Measurements from ENCODE around the gene TRIM7. TPM values are rescaled to one million over a fixed set of nuclear protein-coding genes. Genes with fewer than 3 reads are reported as not detected.

TRIM7 gene
- total RNA-seq, 2 donors from 2014 or later = not detected

- H3K27ac Mint-ChIP-seq = no peak overlapping the region
- H3K27ac ChIP-seq (ENCODE audit: low read depth, low read length) = peak overlapping the region; percentile 92
- TF ChIP-seq CTCF (conservative IDR thresholded peaks at IDR 0.05) = no peak
- no peak for DNase-seq
- peaks cover 2% of the 10 kb centered on the region for H3K4me1 ChIP-seq (ENCODE audit: control insufficient read depth, insufficient read depth, low read length)
- H3K4me3 ChIP-seq (ENCODE audit: low read length) = peak overlapping the region; percentile 93
- H3K4me1 Mint-ChIP-seq = peaks cover 6% of the 10 kb centered on the region
- peaks cover 7% of the 10 kb centered on the region for H3K27me3 Mint-ChIP-seq (ENCODE audit: insufficient read depth)
- no peaks in the 10 kb centered on the region for H3K27me3 ChIP-seq (ENCODE audit: control insufficient read depth, insufficient read depth, low read length, poor library complexity, severe bottlenecking)
- peak overlapping the region; percentile 92 for H3K4me3 Mint-ChIP-seq
- no peaks in the 10 kb centered on the region for H3K9me3 ChIP-seq (ENCODE audit: control insufficient read depth, low read length)
- peak overlapping the region; percentile 50 for H3K9ac ChIP-seq (ENCODE audit: extremely low read depth, low read length, poor library complexity, severe bottlenecking)
- H3K9me3 Mint-ChIP-seq = no peaks in the 10 kb centered on the region
- 90 to 91% methylated on average over 22 of the region's 22 CpGs for WGBS, 2 experiments (ENCODE audit: insufficient coverage in 1 of 2, insufficient read length in 1 of 2)
- peaks cover 16% of the 10 kb centered on the region for H3K36me3 Mint-ChIP-seq (ENCODE audit: low read depth)
- peaks cover 25% of the 10 kb centered on the region for H3K36me3 ChIP-seq (ENCODE audit: control insufficient read depth, insufficient read depth, low read length)
Observed at GRCh38 chr5:181224390-181225229, 19.6 kb upstream of the TRIM7 start.

DNA sequence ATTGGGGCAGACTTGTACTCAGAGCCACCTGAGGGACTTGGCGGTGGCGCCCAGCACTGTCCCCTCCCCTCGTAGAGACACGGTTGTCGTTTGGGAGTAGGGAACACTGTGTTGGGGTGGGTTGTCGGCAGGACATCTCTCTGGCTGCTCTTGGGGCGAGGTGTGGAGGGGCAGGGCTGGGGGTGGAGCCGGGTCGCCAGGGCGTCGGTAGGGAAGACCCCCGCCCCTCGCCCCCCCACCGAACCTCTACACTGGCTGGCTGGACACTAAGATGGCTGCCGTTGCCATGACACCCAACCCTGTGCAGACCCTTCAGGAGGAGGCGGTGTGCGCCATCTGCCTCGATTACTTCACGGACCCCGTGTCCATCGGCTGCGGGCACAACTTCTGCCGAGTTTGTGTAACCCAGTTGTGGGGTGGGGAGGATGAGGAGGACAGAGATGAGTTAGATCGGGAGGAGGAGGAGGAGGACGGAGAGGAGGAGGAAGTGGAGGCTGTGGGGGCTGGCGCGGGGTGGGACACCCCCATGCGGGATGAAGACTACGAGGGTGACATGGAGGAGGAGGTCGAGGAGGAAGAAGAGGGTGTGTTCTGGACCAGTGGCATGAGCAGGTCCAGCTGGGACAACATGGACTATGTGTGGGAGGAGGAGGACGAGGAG lies 18.9 kb upstream of the TRIM7 start:
- Mint-ChIP-seq H3K27ac (peak overlapping the region; percentile 97), H3K4me3 (peak overlapping the region; percentile 92), H3K4me1 (peaks cover 6% of the 10 kb centered on the region), H3K36me3 (ENCODE audit: low read depth) (peaks cover 9% of the 10 kb centered on the region), H3K9me3 (no peaks in the 10 kb centered on the region), H3K27me3 (ENCODE audit: insufficient read depth) (peaks cover 8% of the 10 kb centered on the region)
- H3K4me3 ChIP-seq (ENCODE audit: low read length) = peak overlapping the region; percentile 93
- H3K27ac ChIP-seq (ENCODE audit: low read depth, low read length) = peak overlapping the region; percentile 92
- TF ChIP-seq CTCF (conservative IDR thresholded peaks at IDR 0.05) = no peak
- H3K27me3 ChIP-seq (ENCODE audit: control insufficient read depth, insufficient read depth, low read length, poor library complexity, severe bottlenecking) = no peaks in the 10 kb centered on the region
- WGBS, 2 experiments (ENCODE audit: insufficient coverage in 1 of 2, insufficient read length in 1 of 2) = 4 to 9% methylated on average over 9 to 31 of the region's 31 CpGs
- peaks cover 19% of the 10 kb centered on the region for H3K36me3 ChIP-seq (ENCODE audit: control insufficient read depth, insufficient read depth, low read length)
- DNase-seq = peak; percentile 93
- peak overlapping the region; percentile 50 for H3K9ac ChIP-seq (ENCODE audit: extremely low read depth, low read length, poor library complexity, severe bottlenecking)
- peaks cover 2% of the 10 kb centered on the region for H3K4me1 ChIP-seq (ENCODE audit: control insufficient read depth, insufficient read depth, low read length)
- H3K9me3 ChIP-seq (ENCODE audit: control insufficient read depth, low read length) = no peaks in the 10 kb centered on the region

GRCh38 chr5:181223058-181223728 lies 18.2 kb upstream of the TRIM7 start, which contains the start of gene TRIM41:
TRIM41 (plus strand) TSS chr5:181223281; CDS start chr5:181224000, 719 bp downstream.
- peaks cover 2% of the 10 kb centered on the region for H3K4me1 ChIP-seq (ENCODE audit: control insufficient read depth, insufficient read depth, low read length)
- peak within 1 kb of the TSS; percentile 92 for H3K27ac ChIP-seq (ENCODE audit: low read depth, low read length)
- Mint-ChIP-seq H3K27ac (peak within 1 kb of the TSS; percentile 97), H3K9me3 (no peaks in the 10 kb centered on the region), H3K36me3 (ENCODE audit: low read depth) (peaks cover 9% of the 10 kb centered on the region), H3K4me3 (peak within 1 kb of the TSS; percentile 92), H3K27me3 (ENCODE audit: insufficient read depth) (peaks cover 8% of the 10 kb centered on the region), H3K4me1 (peaks cover 6% of the 10 kb centered on the region)
- WGBS, 2 experiments (ENCODE audit: insufficient coverage in 1 of 2, insufficient read length in 1 of 2) = 0% methylated on average over 1 to 59 of the region's 59 CpGs
- no peak for TF ChIP-seq CTCF (conservative IDR thresholded peaks at IDR 0.05)
- H3K9ac ChIP-seq (ENCODE audit: extremely low read depth, low read length, poor library complexity, severe bottlenecking) = peak within 1 kb of the TSS; percentile 51
- DNase-seq = peak; percentile 99
- no peaks in the 10 kb centered on the region for H3K27me3 ChIP-seq (ENCODE audit: control insufficient read depth, insufficient read depth, low read length, poor library complexity, severe bottlenecking)
- no peaks in the 10 kb centered on the region for H3K9me3 ChIP-seq (ENCODE audit: control insufficient read depth, low read length)
- H3K4me3 ChIP-seq (ENCODE audit: low read length) = peak within 1 kb of the TSS; percentile 93
- peaks cover 19% of the 10 kb centered on the region for H3K36me3 ChIP-seq (ENCODE audit: control insufficient read depth, insufficient read depth, low read length)
